Measurements from ENCODE around the gene STOM. TPM values are rescaled to one million over a fixed set of nuclear protein-coding genes. Genes with fewer than 3 reads are reported as not detected.
A peak's percentile ranks its signal among the peaks of the same experiment; 100 is the strongest.

STOM gene
- total RNA-seq, 4 donors from 2014 or later: 78.2 to 195 (median 111) TPM

DNA sequence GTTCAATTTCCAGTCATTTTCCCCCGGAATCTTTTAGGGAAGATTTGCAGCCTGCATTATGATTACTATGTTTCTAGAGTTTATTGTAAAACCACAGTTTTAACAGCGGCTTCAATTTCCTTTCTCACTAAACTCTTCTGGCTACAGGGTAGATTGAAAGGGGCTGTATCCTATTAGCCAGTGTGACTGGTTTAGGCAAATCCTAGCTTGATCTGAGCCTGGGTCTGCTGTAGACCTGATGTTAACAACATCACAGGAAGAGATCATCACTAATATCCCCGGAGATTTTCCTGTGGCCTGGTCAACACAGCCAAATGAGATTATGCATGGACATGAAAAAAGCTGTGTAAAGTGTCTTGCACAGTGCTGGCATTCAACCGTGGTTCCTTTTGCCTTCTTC lies 33.4 kb downstream of the STOM start:
- H3K4me1 ChIP-seq: no peaks in the 10 kb centered on the region
- DNase-seq: no peak
- H3K27ac ChIP-seq: peak overlapping the region in 1 of 4 donors; percentile 30
- H3K27me3 ChIP-seq: no peaks in the 10 kb centered on the region
- intact Hi-C loops (cut with DNase I; ENCODE audit: low total_unique reads): no loop called here
- TF ChIP-seq POLR2A (IDR thresholded peaks at IDR 0.05) (no peak), POLR2AphosphoS5 (IDR thresholded peaks at IDR 0.05) (no peak), EP300 (IDR thresholded peaks at IDR 0.05; ENCODE audit: low read depth) (no peak)
- TF ChIP-seq, protein P1, sequence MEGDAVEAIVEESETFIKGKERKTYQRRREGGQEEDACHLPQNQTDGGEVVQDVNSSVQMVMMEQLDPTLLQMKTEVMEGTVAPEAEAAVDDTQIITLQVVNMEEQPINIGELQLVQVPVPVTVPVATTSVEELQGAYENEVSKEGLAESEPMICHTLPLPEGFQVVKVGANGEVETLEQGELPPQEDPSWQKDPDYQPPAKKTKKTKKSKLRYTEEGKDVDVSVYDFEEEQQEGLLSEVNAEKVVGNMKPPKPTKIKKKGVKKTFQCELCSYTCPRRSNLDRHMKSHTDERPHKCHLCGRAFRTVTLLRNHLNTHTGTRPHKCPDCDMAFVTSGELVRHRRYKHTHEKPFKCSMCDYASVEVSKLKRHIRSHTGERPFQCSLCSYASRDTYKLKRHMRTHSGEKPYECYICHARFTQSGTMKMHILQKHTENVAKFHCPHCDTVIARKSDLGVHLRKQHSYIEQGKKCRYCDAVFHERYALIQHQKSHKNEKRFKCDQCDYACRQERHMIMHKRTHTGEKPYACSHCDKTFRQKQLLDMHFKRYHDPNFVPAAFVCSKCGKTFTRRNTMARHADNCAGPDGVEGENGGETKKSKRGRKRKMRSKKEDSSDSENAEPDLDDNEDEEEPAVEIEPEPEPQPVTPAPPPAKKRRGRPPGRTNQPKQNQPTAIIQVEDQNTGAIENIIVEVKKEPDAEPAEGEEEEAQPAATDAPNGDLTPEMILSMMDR (IDR thresholded peaks at IDR 0.05): no peak
- in situ Hi-C loops (cut with MboI; ENCODE audit: low pct_ligation_motif_present in 1 of 4, low pct_unique_long_range_greater_than_20kb in 1 of 4, low sequenced_read_pairs in 3 of 4): no loop called here
- peaks cover 0 to 11% (median 3%) of the 10 kb centered on the region in 4 donors for H3K36me3 ChIP-seq
- 75 to 83% methylated on average over 2 to 4 of the region's 4 CpGs for WGBS, 2 donors (ENCODE audit: low coverage in 1 of 2)
- H3K4me3 ChIP-seq: no peak overlapping the region
- H3K9me3 ChIP-seq: no peaks in the 10 kb centered on the region

DNA sequence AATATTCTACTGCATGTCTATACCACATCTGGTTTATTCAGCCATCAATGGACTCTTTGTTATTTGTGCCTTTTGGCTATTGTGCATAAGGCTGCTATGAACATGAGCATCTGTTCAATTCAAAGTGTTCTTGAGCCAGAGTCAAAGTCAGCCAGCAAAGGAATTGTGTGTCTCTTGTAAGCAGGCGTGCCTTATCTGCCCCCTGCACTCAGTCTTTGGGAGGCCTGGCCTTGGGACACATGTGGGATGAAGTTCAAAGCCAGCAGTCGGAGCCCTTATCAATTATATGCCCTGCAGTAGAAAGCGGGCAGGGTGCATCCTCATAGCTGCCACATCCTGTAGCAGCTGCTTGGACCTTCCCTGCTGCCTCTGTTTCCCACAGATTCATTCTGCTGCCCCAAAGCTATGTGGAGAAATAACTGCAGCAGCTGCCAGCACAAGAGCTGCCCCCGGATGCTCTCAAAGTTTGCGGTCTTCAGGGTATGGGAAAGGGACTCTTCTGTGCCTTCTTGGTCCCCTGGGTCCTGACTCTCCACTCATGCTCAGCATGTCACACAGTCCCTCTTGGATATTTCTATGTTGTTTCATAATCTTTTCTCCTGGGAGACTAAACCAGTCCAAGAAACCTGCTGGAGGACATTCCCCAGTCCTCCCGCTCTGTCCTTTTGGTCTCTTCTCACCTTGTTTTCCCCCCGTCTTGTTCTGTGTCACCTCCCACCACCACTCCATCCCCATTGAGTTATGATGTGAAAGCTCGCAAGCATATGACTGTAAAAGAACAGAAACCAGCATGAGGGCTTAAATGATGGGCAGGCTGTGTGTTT lies 35.9 kb downstream of the STOM start:
- DNase-seq: no peak

DNA sequence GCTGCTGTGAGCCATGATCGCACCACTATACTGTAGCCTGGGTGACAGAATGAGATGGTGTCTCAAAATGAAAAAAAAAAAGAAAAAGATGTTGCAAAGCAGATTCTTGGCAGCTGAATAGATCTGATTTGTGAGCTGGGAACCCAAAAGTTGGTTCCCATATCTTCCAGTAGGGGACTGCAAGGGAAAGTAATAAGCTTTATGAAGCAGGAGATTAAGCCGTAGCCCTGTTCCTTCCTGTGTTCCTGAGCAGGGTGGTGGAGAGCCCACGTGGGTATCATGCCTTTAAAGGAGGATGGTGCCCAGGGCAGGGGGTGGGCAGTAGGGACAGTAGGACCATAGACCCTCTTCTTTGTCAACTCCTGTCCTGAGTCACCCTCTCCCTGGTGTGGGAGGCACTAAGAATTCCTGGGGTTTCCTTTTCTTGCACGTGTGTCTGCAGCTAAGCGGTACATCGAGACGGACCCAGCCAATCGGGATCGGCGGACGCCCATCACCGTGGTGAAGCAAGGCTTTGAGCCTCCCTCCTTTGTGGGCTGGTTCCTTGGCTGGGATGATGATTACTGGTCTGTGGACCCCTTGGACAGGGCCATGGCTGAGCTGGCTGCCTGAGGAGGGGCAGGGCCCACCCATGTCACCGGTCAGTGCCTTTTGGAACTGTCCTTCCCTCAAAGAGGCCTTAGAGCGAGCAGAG lies 37.9 kb downstream of the STOM start:
- intact Hi-C loops (cut with DNase I; ENCODE audit: low total_unique reads) (no loop called here), in situ Hi-C loops (cut with MboI; ENCODE audit: low pct_ligation_motif_present in 1 of 4, low pct_unique_long_range_greater_than_20kb in 1 of 4, low sequenced_read_pairs in 3 of 4) (no loop called here)
- Histone ChIP-seq H3K9me3 (no peaks in the 10 kb centered on the region), H3K27me3 (no peaks in the 10 kb centered on the region), H3K36me3 (peaks cover 0 to 51% (median 26%) of the 10 kb centered on the region in 4 donors), H3K4me3 (no peak overlapping the region), H3K27ac (peak overlapping the region; percentile 77 to 87 (median 84)), H3K4me1 (peaks cover 0 to 1% (median 0%) of the 10 kb centered on the region in 4 donors)
- no peak for TF ChIP-seq POLR2A (IDR thresholded peaks at IDR 0.05)
- no peak for TF ChIP-seq EP300 (IDR thresholded peaks at IDR 0.05; ENCODE audit: low read depth)
- TF ChIP-seq, protein P1 (IDR thresholded peaks at IDR 0.05): peak in 4 of 5 experiments; percentile 28 to 45 (median 36)
- TF ChIP-seq POLR2AphosphoS5 (IDR thresholded peaks at IDR 0.05): peak in 2 of 3 donors; percentile 9 to 16
- no peak for DNase-seq
- 42 to 73% methylated on average over 2 to 14 of the region's 14 CpGs for whole genome bisulfite sequencing, 2 donors (ENCODE audit: low coverage in 1 of 2)

More for the DNA sequence above, 35.9 kb downstream of the STOM start:
- 81 to 83% methylated on average over 2 to 8 of the region's 8 CpGs for WGBS, 2 donors (ENCODE audit: low coverage in 1 of 2)
- in situ Hi-C loops (cut with MboI; ENCODE audit: low pct_ligation_motif_present in 1 of 4, low pct_unique_long_range_greater_than_20kb in 1 of 4, low sequenced_read_pairs in 3 of 4) (no loop called here), intact Hi-C loops (cut with DNase I; ENCODE audit: low total_unique reads) (no loop called here)
- Histone ChIP-seq H3K36me3 (peaks cover 0 to 36% (median 18%) of the 10 kb centered on the region in 4 donors), H3K27me3 (no peaks in the 10 kb centered on the region), H3K27ac (peak overlapping the region; percentile 29 to 87 (median 74)), H3K4me1 (no peaks in the 10 kb centered on the region), H3K9me3 (no peaks in the 10 kb centered on the region), H3K4me3 (no peak overlapping the region)
- no peak for TF ChIP-seq POLR2AphosphoS5 (IDR thresholded peaks at IDR 0.05)
- no peak for TF ChIP-seq EP300 (IDR thresholded peaks at IDR 0.05; ENCODE audit: low read depth)
- no peak for TF ChIP-seq POLR2A (IDR thresholded peaks at IDR 0.05)
- TF ChIP-seq, protein P1 (IDR thresholded peaks at IDR 0.05): no peak

DNA sequence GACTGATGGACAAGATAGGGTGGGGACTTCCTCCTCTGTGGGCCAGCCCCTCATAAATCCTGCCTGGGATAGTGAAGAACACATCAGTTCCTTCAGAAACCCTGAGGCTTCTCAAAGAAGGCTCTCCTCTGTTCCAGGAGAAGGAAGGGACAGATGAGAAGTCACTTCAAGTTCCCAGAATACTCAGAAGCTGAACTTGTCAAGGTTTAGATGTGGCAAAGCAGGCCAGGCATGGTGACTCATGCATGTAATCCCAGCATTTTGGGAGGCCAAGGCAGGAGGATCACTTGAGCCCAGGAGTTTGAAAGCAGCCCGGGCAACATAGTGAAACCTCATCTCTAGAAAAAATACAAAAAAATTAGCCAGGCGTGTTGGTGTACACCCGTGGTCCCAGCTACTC lies 38.5 kb downstream of the STOM start:
- no peaks in the 10 kb centered on the region for H3K27me3 ChIP-seq
- intact Hi-C loops (cut with DNase I; ENCODE audit: low total_unique reads) (no loop called here), in situ Hi-C loops (cut with MboI; ENCODE audit: low pct_ligation_motif_present in 1 of 4, low pct_unique_long_range_greater_than_20kb in 1 of 4, low sequenced_read_pairs in 3 of 4) (no loop called here)
- no peak for DNase-seq
- no peaks in the 10 kb centered on the region for H3K9me3 ChIP-seq
- peak overlapping the region; percentile 77 to 87 (median 84) for H3K27ac ChIP-seq
- WGBS, 2 donors (ENCODE audit: low coverage in 1 of 2): 81% methylated on average over 3 of the region's 3 CpGs; no CpG with 5 or more reads in 1 of the 2 donors
- peaks cover 0 to 7% (median 2%) of the 10 kb centered on the region in 4 donors for H3K4me1 ChIP-seq
- peak in 1 of 3 donors; percentile 23 for TF ChIP-seq POLR2AphosphoS5 (IDR thresholded peaks at IDR 0.05)
- TF ChIP-seq, protein P1 (IDR thresholded peaks at IDR 0.05): no peak
- no peak for TF ChIP-seq POLR2A (IDR thresholded peaks at IDR 0.05)
- no peak for TF ChIP-seq EP300 (IDR thresholded peaks at IDR 0.05; ENCODE audit: low read depth)
- no peak overlapping the region for H3K4me3 ChIP-seq
- H3K36me3 ChIP-seq: peaks cover 0 to 57% (median 26%) of the 10 kb centered on the region in 4 donors
